CD4-positive, alpha-beta T cell treated with Interleukin-17A for 4 hours (primary cell): Measurements from ENCODE around the gene TDRD15.
"Not testable (repeated sequence)": the region's sequence is repeated elsewhere in the genome, so short reads cannot be mapped to it uniquely, and the experiment has no call there.

ENCODE experiments used
- DNase-seq: peaks from one replicate; pipeline ENCODE4 v3.0.0-alpha.2; 2020; ENCODE audit warnings: mixed read lengths

TDRD15 gene

GRCh38 chr2:21148718-21149117 is 24.9 kb downstream of the TDRD15 start:
- no peak for DNase-seq

DNA sequence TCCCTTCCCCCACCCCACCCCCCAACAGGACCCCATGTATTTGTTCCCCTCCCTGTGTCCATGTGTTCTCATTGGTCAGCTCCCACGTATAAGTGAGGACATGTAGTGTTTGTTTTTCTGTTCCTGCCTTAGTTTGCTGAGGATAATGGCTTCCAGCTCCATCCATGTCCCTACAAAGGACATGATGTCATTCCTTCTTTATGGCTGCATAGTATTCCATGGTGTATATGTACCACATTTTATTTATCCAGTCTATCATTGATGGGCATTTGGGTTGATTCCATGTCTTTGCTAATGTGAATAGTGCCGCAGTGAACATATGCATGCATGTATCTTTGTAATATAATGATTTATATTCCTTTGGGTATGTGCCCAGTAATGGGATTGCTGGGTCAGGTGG is 27.5 kb downstream of the TDRD15 start:
- not testable (repeated sequence) for DNase-seq

GRCh38 chr2:21155365-21156136 is 31.8 kb downstream of the TDRD15 start:
- DNase-seq, result no peak

DNA sequence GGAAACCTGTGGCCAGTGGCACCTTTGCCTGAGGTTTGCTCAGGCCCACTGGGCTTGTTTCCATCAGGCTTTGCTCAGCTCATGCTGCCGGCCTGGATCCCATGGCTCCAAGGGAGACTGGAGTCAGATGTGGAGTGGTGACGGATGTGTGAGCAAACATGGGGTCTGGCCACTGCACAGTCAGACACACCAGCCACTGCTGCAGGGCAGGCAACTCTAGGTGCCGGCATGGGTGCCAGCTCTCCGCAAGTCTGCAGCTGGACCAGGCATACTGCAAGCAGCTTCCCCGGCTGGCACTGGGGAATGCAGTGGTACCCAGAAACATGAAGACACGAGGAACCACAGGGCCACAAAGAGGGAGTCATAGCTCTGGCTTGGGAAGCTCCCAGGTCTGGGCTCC is 37.4 kb downstream of the TDRD15 start:
- no peak for DNase-seq

- DNase-seq, result no peak
Measured at GRCh38 chr2:21161832-21162614, 38.3 kb downstream of the TDRD15 start.

DNA sequence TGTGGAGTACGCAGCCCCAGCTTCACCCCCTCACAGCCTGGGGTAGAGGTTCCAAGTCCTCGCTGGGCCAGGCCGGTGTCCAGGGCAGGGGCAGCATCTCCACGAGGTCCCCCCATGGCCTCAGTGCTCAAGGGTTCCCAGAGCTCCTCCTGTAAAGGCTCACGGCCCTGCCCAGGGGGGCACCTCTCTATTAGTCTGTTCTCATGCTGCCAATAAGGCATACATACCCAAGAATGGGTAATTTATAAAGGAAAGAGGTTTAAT is 38.8 kb downstream of the TDRD15 start:
- DNase-seq, result no peak

GRCh38 chr2:21163213-21163612 is 39.4 kb downstream of the TDRD15 start:
- DNase-seq, result no peak

DNA sequence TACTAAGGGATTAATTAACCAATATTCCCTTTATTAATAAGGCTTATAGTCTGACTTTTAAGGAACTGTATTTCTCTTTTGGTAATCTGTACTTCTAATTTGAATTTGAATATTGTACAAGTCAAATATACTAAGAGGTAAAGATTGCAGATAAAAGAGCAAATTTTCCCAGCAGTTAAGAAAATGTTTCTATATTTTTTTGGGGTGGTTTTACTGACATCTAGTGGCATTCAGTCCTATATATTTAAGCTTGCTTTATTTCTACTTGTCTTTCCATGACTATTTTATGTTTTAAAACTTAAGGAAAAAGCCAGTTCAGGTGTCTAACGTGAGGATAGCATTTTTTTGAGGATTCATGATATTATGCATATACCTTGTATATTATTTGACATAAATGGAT is 41.6 kb downstream of the TDRD15 start:
- DNase-seq, result no peak

- DNase-seq, result no peak
Measured at GRCh38 chr2:21175895-21176646, 52.3 kb downstream of the TDRD15 start.

DNA sequence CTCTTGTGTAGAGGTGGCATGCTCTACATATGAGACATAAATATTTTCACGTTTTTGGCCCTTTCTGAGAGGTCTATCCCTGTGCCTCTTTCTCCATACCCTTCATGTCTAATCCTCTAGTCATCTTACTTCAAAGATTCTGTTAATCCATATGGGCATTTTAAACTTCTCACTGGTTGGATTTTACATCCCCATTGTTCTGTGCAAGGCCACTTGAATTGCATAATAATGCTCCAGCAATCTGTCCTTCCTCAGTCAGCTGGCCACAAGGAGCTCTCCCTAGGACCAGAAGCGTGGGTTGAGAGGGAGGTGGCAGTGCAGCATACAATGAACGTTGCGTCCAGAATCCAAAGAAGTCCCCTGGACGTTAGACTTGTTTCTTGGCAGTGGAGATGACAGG is 58.2 kb downstream of the TDRD15 start:
- no peak for DNase-seq

DNA sequence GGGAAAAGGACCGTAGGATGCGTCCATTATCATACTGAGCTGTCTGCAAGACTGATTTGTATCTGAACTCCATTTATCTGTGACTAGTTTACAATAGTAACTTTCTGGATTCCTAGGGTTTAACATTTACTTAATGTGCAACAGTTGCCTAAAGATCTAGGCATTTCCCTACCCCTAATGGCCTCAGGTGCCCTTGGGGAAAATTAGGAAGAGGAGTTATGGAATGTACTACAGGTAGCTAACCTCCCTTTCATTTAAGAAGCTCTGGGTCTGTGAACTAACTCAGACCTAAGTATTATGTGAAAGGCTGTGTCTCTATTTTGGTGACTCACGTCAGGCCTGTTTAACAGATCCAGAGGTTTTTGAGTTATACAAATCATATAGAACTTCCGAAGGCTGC is 59.5 kb downstream of the TDRD15 start:
- no peak for DNase-seq

DNA sequence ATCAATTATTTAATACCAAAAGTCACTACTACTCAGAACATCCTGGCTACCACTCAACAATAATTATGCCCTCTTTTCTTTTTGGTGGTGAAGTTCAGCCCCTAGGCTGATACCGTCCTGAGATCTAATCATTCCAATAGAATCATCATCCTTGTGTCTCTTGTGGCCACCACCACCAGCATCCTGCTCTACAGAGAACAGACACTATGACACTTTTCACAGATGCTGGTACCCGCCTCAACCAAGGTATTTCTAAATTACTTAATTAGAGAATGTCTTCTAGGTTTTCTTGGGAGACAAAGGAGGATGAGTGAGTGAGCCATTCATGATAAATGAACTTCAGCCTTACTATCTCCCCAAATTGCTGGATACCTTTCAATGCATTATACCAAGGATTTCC is 60.0 kb downstream of the TDRD15 start:
- DNase-seq, result no peak

DNA sequence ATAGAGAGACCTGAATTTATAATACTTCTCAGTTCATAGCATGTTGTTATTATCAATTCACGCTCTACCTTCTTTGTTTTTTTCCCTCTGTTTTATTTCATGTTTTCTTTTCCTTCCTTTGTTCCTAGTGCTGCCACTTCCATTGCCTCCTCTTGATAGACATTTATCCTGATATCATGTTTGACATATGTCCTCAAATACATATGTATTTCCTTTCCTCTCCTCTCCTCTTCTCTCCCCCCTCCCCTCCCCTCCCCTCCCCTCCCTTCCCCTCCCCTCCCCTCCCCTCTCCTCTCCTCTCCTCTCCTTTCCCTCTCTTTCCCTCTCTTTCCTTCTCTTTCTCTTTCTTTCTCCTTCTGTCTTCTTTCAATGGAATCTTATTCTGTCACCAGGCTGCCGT is 67.8 kb downstream of the TDRD15 start:
- no peak for DNase-seq
